IMR-90 (cell line): ENCODE measurements around the gene PTK7.

ENCODE experiments used
- BHLHE40 ChIP-seq: fragments of 150-350 bp; IDR thresholded peaks from 2 replicates; pipeline ENCODE4 v1.6.1; 2016; ENCODE audit warnings: mild to moderate bottlenecking, low read depth, low read length
- MXI1 ChIP-seq: IDR thresholded peaks from 2 replicates; pipeline ENCODE4 v1.6.1; 2012; ENCODE audit warnings: low read depth, mild to moderate bottlenecking, low read length, moderate library complexity, borderline replicate concordance
- NFE2L2 ChIP-seq: fragments of 150-350 bp; IDR thresholded peaks from 2 replicates; pipeline ENCODE4 v1.6.1; 2016; ENCODE audit warnings: low read depth, mild to moderate bottlenecking, low read length
- POLR2A ChIP-seq: IDR thresholded peaks from 2 replicates; pipeline ENCODE4 v1.6.1; 2012; ENCODE audit warnings: mild to moderate bottlenecking, low read depth, low read length
- RFX5 ChIP-seq: IDR thresholded peaks from 2 replicates; pipeline ENCODE4 v1.8.0; 2012; ENCODE audit warnings: low read depth, mild to moderate bottlenecking, low read length, moderate library complexity
- TF ChIP-seq, protein P1 (sequence below): conservative IDR thresholded peaks from 2 replicates; pipeline ENCODE4 v1.5.1; 2012; ENCODE audit warnings: mild to moderate bottlenecking, low read depth, low read length, improper control_type of control experiment

DNA sequence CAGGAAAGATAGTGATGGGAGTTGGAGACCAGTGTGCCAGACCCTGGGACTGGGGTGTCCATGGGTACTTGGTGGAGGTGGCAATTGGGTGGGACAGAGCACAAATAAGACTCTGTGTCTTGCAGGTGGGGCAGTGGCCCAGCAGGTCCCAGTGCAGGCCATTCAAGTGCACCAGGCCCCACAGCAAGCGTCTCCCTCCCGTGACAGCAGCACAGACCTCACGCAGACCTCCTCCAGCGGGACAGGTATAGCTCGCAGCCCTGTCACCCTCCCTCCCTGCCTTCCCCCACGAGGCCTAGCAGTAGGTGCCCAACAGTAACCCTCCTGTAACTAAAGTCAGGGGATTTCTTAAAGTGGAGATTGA is 100.3 kb downstream of the PTK7 start:
- TF ChIP-seq, protein P1, sequence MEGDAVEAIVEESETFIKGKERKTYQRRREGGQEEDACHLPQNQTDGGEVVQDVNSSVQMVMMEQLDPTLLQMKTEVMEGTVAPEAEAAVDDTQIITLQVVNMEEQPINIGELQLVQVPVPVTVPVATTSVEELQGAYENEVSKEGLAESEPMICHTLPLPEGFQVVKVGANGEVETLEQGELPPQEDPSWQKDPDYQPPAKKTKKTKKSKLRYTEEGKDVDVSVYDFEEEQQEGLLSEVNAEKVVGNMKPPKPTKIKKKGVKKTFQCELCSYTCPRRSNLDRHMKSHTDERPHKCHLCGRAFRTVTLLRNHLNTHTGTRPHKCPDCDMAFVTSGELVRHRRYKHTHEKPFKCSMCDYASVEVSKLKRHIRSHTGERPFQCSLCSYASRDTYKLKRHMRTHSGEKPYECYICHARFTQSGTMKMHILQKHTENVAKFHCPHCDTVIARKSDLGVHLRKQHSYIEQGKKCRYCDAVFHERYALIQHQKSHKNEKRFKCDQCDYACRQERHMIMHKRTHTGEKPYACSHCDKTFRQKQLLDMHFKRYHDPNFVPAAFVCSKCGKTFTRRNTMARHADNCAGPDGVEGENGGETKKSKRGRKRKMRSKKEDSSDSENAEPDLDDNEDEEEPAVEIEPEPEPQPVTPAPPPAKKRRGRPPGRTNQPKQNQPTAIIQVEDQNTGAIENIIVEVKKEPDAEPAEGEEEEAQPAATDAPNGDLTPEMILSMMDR, result no peak
- TF ChIP-seq POLR2A, result no peak
- no peak for TF ChIP-seq BHLHE40
- no peak for TF ChIP-seq MXI1
- TF ChIP-seq RFX5, result no peak
- TF ChIP-seq NFE2L2, result no peak
